ENCODE data around the gene DUSP3.
A peak's percentile ranks its signal among the peaks of the same experiment; 100 is the strongest.

Gene DUSP3

DNA sequence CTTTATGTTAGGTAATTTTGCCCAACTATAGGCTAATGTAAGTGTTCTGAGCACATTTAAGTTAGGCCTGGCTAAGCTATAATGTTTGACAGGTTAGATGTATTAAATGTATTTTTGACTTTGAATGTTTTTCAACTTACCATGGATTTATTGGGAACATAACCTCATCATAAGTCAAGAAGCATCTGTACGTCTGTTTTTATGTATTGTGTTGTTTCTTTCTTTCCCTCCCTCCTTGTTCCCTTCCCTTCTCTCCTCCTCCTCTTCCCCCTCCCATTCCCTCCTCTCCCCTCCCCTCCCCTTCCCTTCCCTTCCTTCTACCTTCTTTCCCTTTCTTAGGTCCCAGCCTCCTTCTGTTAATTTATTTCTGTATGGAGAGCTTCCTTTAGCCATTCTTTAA lies 10.7 kb upstream of the DUSP3 start:
- Mint-ChIP-seq H3K4me3 (no peak overlapping the region), H3K9me3 (no peaks in the 10 kb centered on the region), H3K4me1 (peaks cover 2% of the 10 kb centered on the region), H3K27me3 (peaks cover 12% of the 10 kb centered on the region), H3K36me3 (no peaks in the 10 kb centered on the region), H3K27ac (no peak overlapping the region)
- CTCF ChIA-PET = interaction anchor here (0.6 kb wide), 1 partner anchor 214 kb away, joined by 4 read pairs; no protein-coding TSS in a partner anchor
- DNase-seq = no peak

DNA sequence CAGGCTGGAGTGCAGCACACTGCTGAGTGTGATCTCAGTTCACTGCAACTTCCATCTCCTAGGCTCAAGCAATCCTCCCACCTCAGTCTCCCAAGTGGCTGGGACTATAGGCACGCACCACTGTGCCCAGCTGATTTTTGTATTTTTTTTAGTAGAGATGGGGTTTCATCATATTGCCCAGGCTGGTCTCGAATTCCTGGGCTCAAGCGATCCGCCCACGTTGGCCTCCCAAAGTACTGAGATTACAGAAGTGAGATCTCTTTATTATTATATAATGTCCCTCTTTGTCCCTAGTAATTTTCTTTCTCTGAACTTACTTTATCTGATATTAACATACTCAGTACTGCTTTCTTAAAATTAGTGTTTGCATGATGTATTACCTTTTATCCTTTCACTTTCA lies 9.8 kb upstream of the DUSP3 start:
- CTCF ChIA-PET = no interaction called here
- no peak overlapping the region for H3K4me3 Mint-ChIP-seq
- no peak for DNase-seq
- peaks cover 17% of the 10 kb centered on the region for H3K27me3 Mint-ChIP-seq
- H3K27ac Mint-ChIP-seq = no peak overlapping the region
- no peaks in the 10 kb centered on the region for H3K9me3 Mint-ChIP-seq
- H3K4me1 Mint-ChIP-seq = peaks cover 2% of the 10 kb centered on the region
- H3K36me3 Mint-ChIP-seq = no peaks in the 10 kb centered on the region

DNA sequence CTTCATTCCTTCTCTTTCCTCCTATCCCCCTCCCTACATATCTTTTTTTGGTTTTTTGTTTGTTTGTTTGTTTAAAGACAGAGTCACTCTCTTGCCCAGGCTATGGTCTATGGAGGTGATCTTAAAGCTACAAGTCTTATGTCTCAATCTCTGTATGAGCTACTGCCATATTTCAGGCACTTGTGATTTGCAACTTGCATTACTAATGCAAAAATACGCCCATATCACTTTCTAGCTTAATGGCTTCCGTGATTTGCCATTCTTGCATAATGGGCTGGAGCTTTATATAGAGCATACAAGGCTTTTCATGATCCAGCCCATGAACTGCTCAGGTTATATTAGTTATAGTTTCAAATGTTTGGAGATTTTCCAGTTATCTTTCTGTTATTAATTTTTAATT lies 9.0 kb upstream of the DUSP3 start:
- H3K9me3 Mint-ChIP-seq = no peaks in the 10 kb centered on the region
- no peak for DNase-seq
- CTCF ChIA-PET = no interaction called here
- H3K27ac Mint-ChIP-seq = no peak overlapping the region
- H3K36me3 Mint-ChIP-seq = no peaks in the 10 kb centered on the region
- H3K27me3 Mint-ChIP-seq = peaks cover 21% of the 10 kb centered on the region
- H3K4me1 Mint-ChIP-seq = peaks cover 2% of the 10 kb centered on the region
- H3K4me3 Mint-ChIP-seq = no peak overlapping the region

DNA sequence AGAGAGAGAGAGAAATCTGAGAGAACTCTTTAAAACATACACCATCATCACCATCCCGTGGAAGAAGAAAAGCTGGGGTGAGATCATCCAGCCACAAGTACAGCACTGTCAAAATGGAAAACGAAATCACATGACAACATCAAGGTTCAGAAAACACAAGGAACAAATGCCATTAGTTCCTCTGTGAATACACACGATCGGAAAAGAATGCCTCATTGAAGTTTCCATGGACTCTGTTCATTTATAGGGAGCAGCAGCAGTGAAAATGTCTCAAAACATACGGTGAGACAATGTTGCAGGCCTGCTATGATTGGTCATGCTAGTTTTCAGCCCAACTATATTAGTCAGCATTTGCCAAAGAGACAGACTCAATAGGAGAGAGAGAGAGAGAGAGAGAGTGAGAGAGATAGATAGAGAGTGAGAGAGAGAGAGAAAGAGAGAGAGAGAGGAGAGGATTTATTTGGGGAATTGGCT lies 5.9 kb upstream of the DUSP3 start:
- CTCF ChIA-PET = interaction anchor here (1.4 kb wide), 1 partner anchor 19 kb away, joined by 3 read pairs; no protein-coding TSS in a partner anchor
- H3K4me1 Mint-ChIP-seq = peaks cover 3% of the 10 kb centered on the region

DNA sequence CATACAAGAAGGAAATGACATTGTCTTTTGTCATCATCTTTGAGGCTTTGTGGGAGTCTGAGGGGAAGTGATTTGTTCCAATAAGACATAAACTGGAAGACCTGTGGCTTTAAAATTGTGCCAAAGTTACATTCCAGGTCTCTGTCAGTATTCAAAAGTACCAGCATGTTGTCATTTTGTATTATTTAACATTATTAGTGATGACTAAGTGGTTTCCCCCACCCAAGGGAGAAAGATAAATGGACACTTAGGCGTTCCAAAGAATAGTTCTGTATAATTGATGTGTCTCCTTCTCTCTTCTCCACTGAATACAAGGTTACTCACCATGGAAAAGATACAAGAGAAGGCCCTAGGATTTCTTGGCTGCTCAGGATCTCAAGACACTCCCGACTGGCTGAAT lies 5.3 kb upstream of the DUSP3 start:
- H3K4me3 Mint-ChIP-seq = no peak overlapping the region
- H3K27me3 Mint-ChIP-seq = peaks cover 49% of the 10 kb centered on the region

More for the DNA sequence above, 5.9 kb upstream of the DUSP3 start:
- H3K27ac Mint-ChIP-seq = no peak overlapping the region
- H3K36me3 Mint-ChIP-seq = no peaks in the 10 kb centered on the region
- H3K27me3 Mint-ChIP-seq = peaks cover 43% of the 10 kb centered on the region
- no peak overlapping the region for H3K4me3 Mint-ChIP-seq
- no peaks in the 10 kb centered on the region for H3K9me3 Mint-ChIP-seq
- DNase-seq = no peak

DNA sequence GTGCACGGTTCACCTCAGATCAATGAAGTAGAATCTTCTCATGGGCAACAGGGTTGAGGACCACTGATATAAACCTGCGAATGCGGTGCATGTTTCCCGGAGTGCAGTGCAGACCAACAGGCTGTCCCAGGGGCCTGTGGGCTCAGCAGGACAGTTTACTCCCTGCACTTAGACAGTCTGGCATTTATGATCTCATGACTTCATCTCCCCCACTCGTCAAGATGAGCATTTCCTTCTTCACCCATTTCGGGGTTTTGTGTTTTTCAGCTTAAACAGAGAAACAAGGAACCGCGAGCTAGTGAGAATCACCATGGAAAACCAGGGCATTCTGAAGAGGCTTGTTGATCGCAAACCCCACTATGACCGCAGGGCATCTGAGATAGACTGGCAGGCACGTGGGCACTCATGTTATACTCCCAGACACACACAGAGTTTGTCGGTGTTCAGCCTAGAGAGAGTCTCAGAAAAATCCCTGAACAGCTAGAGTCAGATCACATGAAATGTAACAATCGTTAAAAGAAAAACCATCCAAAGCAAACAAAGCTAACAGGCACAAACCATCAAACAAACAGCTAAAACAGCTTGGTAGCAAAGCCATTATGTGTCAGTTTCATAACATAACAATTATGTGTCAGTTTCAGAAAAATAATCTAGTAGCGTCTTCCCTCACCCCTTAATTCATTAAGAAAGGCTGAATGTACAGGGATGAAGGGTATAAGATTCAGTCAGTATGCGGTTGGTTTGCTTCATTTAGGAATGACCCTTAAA lies 4.3 kb upstream of the DUSP3 start:
- CTCF ChIA-PET = no interaction called here
- Mint-ChIP-seq H3K27ac (no peak overlapping the region), H3K9me3 (no peaks in the 10 kb centered on the region), H3K4me3 (no peak overlapping the region), H3K27me3 (peaks cover 51% of the 10 kb centered on the region), H3K36me3 (no peaks in the 10 kb centered on the region), H3K4me1 (peaks cover 10% of the 10 kb centered on the region)
- no peak for DNase-seq

More for the DNA sequence above, 5.3 kb upstream of the DUSP3 start:
- Mint-ChIP-seq H3K27ac (no peak overlapping the region), H3K36me3 (no peaks in the 10 kb centered on the region), H3K4me1 (peaks cover 9% of the 10 kb centered on the region), H3K9me3 (no peaks in the 10 kb centered on the region)
- CTCF ChIA-PET = interaction anchor here (1.4 kb wide), 1 partner anchor 18 kb away, joined by 3 read pairs; no protein-coding TSS in a partner anchor
- no peak for DNase-seq

DNA sequence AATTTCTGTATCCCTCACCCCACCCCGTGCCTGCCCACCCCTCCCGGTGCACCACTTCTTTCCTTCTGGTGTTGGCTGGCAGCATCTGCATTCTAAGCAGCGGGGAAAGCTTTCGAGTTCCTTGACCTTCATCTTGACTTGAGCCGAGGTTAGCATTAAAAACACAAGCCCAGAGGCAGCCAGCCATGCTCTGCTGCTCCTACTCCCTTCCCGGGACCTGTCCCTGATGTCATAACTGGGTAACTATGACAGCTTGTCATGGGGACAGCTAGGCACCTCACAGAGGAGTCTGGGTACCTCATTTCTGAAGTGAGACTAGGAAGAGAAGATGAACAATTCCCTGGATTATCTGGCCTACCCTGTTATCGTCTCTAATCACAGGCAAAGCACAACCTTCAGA lies 1.4 kb upstream of the DUSP3 start, which contains the start of gene CFAP97D1:
CFAP97D1 (plus strand) TSS at position 301 of the 400 bp plus-strand sequence; CDS start at position 329, 28 bp downstream.
- no peak for DNase-seq
- Mint-ChIP-seq H3K4me3 (peak within 1 kb of the TSS; percentile 70), H3K27me3 (peaks cover 48% of the 10 kb centered on the region), H3K36me3 (peaks cover under 1% of the 10 kb centered on the region), H3K4me1 (peaks cover 16% of the 10 kb centered on the region), H3K27ac (peak within 1 kb of the TSS; percentile 28), H3K9me3 (no peaks in the 10 kb centered on the region)
- CTCF ChIA-PET = interaction anchor here (1.1 to 1.8 kb wide), 3 partner anchors 13 to 98 kb away, joined by 4 to 6 read pairs (median 5); no protein-coding TSS in a partner anchor

DNA sequence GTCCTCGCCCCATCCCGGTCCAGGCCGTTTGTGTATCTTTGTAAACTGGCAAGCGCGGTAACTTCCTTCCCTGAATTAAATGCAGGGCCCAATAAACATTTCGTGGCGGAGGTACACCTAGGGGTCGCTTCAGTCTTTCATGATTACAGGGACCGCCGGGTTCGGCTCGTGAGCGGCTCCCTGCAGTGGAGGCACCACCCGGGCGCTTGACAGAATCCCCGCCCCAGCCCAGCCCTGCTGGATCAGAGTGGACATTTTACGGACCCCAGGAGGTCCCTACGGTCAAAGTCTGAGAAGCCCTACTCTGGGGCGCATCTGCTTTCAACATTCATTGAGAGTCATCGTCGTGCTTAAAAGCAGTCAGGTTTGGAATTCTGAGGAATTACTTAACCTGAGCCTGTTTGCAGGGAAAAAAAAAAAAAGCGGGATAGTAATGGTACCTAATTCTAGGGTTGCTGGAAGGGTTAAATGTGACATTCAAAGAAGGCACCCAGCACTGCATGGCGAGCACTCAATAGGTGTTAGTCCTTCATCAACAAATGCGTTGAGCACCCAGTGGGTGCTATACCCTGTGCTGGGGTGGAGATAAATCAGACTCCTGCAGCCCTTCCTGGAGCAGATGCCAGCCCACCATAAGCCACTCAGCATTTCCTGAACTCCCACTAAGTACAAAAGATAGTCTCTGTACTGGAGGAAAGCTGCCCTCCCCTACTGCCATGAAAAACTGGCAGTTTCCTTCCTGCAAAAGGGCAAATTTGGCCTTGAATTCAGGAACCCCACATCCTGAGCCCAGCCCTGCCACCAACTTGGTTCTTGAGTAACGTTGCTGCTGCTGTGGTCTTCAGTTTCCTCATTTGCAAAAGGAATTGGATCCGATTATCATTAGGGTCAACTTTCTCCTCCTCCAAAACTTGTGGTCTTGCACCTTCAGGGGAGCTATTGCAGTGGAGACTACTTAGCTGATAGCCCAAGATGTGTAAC lies 658 bp upstream of the DUSP3 start:
- Mint-ChIP-seq H3K9me3 (no peaks in the 10 kb centered on the region), H3K27me3 (peaks cover 45% of the 10 kb centered on the region), H3K4me3 (peak overlapping the region; percentile 70), H3K36me3 (peaks cover 2% of the 10 kb centered on the region), H3K4me1 (peaks cover 16% of the 10 kb centered on the region), H3K27ac (peak overlapping the region; percentile 28)
- DNase-seq = no peak
- CTCF ChIA-PET = interaction anchor here (1.0 to 1.8 kb wide), 6 partner anchors 12 to 99 kb away, joined by 4 to 7 read pairs (median 6); no protein-coding TSS in a partner anchor

DNA sequence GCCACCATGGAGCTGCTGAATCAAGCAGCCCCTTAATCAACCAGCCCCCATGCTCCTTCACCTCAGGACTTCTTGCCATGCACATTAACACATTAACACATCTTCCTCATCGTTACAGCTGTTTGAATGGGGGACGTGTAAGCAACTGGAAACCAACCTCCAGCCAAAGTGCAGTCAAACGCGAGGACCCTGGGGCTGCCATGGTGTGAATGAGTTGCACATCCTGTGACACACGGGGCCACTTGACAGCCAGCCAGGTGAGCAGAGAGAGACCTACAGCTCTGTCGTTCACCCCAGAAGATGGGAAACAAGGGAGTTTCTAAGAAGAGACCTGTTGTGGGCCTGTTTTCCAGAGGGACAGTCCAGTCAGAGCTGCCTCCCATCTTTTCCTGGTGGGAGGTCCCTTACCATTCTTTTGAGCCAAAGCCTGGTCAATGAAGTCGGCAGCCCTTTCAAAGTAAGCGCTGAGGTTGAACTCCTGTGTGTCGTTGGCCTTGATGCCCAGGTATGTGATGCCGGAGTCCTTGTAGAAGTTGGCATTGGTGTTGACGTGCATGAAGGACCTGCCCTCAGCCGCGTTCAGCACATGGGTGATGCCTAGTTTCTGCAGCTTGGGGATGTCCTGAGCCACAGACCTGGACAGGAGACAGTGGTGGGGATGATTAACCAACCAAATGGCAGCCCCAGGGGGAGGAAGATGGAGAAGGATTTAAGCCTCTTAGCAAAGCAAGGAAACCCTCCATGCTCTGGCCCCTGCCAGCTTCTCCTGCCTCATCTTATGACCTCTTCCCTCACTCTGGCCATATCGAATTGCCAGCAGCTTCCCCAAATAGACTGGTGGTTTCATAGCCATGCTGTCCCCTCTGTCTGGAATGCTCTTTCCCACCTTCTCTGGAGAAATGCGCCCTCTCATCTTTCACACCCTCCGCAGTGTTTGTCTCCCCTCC lies 4.2 kb downstream of the DUSP3 start:
- no peak overlapping the region for H3K27ac Mint-ChIP-seq
- no peak for DNase-seq
- no peak overlapping the region for H3K4me3 Mint-ChIP-seq
- CTCF ChIA-PET = interaction anchor here (1.0 to 1.5 kb wide), 4 partner anchors 9 to 19 kb away, joined by 3 to 4 read pairs (median 3); no protein-coding TSS in a partner anchor
- peaks cover 18% of the 10 kb centered on the region for H3K36me3 Mint-ChIP-seq
- H3K27me3 Mint-ChIP-seq = peaks cover 7% of the 10 kb centered on the region
- H3K9me3 Mint-ChIP-seq = no peaks in the 10 kb centered on the region
- peaks cover 16% of the 10 kb centered on the region for H3K4me1 Mint-ChIP-seq

DNA sequence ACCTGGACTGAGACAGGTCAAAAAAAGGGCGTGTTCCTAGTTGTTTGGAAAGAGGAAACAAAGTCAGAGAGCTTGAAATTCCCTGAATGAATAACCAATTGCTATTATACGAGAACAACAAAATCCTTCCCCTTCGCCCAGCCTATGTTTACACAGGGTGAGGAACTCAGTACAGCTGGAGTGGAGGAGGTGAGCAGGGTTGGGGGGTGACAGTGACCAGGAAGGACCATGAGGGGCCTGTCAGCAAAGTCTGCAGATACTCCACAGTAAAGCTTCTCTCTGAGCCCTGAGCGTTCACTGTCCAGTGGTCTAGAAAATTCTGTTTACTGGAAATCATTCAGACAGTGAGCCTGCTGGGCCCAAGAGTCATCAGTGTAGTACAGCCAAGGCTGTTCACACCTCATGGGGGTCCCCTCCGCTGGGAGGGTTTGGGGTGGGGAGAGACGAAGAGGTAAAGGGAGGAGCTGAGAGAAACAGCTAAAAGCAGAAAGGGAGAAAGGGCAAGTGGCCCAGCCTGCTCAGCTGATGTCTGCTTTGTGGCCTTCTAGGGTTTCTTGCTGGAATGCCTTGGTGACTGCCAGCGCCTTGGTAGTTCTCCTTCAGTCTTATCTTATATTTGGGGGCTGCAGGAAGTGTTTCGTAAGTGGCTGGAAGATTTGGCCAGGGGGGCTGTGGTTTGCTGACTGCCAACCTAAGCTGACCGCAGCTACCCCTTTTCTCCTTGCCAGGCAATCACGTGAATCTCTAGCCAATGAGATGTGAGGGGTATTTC lies 5.7 kb downstream of the DUSP3 start:
- Mint-ChIP-seq H3K27ac (no peak overlapping the region), H3K4me1 (peaks cover 12% of the 10 kb centered on the region), H3K27me3 (no peaks in the 10 kb centered on the region), H3K9me3 (no peaks in the 10 kb centered on the region), H3K4me3 (no peak overlapping the region), H3K36me3 (peaks cover 21% of the 10 kb centered on the region)
- DNase-seq = no peak
- CTCF ChIA-PET = interaction anchor here (1.4 to 1.5 kb wide), 2 partner anchors 9 to 14 kb away, joined by 3 to 4 read pairs; no protein-coding TSS in a partner anchor

DNA sequence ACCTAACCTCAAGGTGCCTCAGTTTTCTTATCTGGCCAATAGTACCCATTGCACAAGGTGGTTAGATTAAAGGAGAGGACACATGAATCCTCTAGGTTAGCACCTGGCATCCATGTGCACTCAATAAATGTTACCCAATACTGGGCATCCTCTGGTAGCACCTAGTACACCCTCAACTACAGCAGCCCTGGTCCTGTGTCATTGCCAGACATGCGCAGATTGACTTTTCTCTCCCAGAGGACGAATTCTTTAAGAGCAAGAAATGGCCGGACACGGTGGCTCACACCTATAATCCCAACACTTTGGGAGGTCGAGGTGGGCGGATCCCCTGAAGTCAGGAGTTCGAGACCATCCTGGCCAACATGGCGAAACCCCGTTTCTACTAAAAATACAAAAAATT lies 7.3 kb downstream of the DUSP3 start:
- H3K4me3 Mint-ChIP-seq = no peak overlapping the region
- peaks cover 2% of the 10 kb centered on the region for H3K27me3 Mint-ChIP-seq
- no peak overlapping the region for H3K27ac Mint-ChIP-seq
- no peak for DNase-seq
- H3K4me1 Mint-ChIP-seq = peaks cover 6% of the 10 kb centered on the region
- H3K9me3 Mint-ChIP-seq = no peaks in the 10 kb centered on the region
- peaks cover 21% of the 10 kb centered on the region for H3K36me3 Mint-ChIP-seq
- CTCF ChIA-PET = interaction anchor here (1.0 kb wide), 1 partner anchor 78 kb away, joined by 4 read pairs; no protein-coding TSS in a partner anchor

DNA sequence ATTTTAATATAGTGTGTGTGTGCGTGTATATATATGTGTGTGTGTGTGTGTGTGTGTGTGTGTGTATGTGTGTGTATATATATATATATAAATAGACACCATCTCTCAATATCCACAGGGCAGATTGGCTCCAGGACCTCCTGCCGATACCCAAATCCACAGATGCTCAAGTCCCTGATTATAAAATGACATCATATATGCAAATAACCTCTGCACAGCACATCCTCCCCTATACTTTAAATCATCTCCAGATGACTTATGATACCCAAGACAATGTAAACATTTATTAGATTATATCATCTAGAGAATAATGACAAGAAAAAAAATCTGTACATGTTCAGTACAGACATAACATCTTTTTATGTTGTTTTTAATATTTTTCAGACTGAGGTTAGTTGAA lies 7.8 kb downstream of the DUSP3 start:
- Mint-ChIP-seq H3K4me1 (peaks cover 6% of the 10 kb centered on the region), H3K4me3 (no peak overlapping the region), H3K27ac (no peak overlapping the region), H3K9me3 (no peaks in the 10 kb centered on the region), H3K36me3 (peaks cover 21% of the 10 kb centered on the region), H3K27me3 (peaks cover 5% of the 10 kb centered on the region)
- DNase-seq = no peak
- CTCF ChIA-PET = interaction anchor here (1.6 to 2.1 kb wide), 2 partner anchors 76 to 78 kb away, joined by 4 to 9 read pairs; no protein-coding TSS in a partner anchor
